Gastroesophageal sphincter (tissue), 3 donors: ENCODE data around the gene HAUS8.
"Not testable (repeated sequence)": the region's sequence is repeated elsewhere in the genome, so short reads cannot be mapped to it uniquely, and the experiment has no call there.

Source experiments
- CTCF ChIP-seq, 4 experiments: fragments of 200-600 bp in 2 of 4; fragments of 450-650 bp in 2 of 4; sonication (generic) in 1 of 4; IDR thresholded peaks; one replicate each; pipeline ENCODE4 v1.5.1; 2017 to 2019; ENCODE audit warnings: antibody characterized with exemption in 4 of 4, mild to moderate bottlenecking in 2 of 4, moderate library complexity in 2 of 4
- EP300 ChIP-seq: sonication (generic); formaldehyde crosslinking; IDR thresholded peaks from one replicate; pipeline ENCODE4 v1.6.1; 2017; ENCODE audit warnings: antibody characterized with exemption, mild to moderate bottlenecking
- POLR2A ChIP-seq, 2 donors: fragments of 450-650 bp; IDR thresholded peaks; one replicate each; pipeline ENCODE4 v1.6.1; 2017; ENCODE audit warnings: antibody characterized with exemption in 2 of 2, mild to moderate bottlenecking in 2 of 2, moderate library complexity in 1 of 2
- POLR2AphosphoS5 ChIP-seq: sonication (generic); formaldehyde crosslinking; IDR thresholded peaks from one replicate; pipeline ENCODE4 v1.6.1; 2017; ENCODE audit warnings: antibody characterized with exemption

- not testable (repeated sequence) for TF ChIP-seq CTCF (IDR thresholded peaks at IDR 0.05); POLR2AphosphoS5; EP300; POLR2A (IDR thresholded peaks at IDR 0.05)
Observed at GRCh38 chr19:17094694-17095093, 19.4 kb upstream of the HAUS8 start.
